Measurements from ENCODE around the gene TBCEL. TPM values are rescaled to one million over a fixed set of nuclear protein-coding genes. Genes with fewer than 3 reads are reported as not detected.

TBCEL gene
- polyA plus RNA-seq, 5 donors, result 22.3 to 37.4 (median 33.2) TPM

- no peak for DNase-seq
Measured at GRCh38 chr11:121058941-121059340, 35.0 kb downstream of the TBCEL start.

DNA sequence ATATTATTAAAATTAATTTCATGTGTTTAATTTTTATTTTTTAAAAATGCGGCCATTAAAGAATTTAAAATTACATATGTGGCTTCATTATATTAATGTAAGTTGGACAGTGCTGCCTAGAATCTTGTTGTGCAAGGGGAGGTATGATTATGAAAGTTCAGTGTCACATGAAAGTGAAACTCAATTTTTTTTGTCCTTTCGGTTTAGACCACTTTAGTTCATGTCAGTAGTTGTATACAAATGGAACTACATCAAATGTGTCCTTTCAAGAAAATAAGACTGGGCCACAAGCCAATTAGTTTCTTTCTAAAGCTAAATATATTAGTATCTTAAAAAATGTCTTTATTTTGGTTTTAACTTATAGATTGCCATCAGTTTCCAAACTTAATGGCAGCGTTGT lies 35.7 kb downstream of the TBCEL start:
- DNase-seq, result no peak

GRCh38 chr11:121063728-121064127 lies 39.8 kb downstream of the TBCEL start:
- DNase-seq, result no peak

GRCh38 chr11:121066623-121067022 lies 42.7 kb downstream of the TBCEL start:
- DNase-seq, result no peak

GRCh38 chr11:121067026-121067425 lies 43.1 kb downstream of the TBCEL start:
- no peak for DNase-seq

- no peak for DNase-seq
Measured at GRCh38 chr11:121067453-121067852, 43.6 kb downstream of the TBCEL start.

GRCh38 chr11:121067962-121068647 lies 44.2 kb downstream of the TBCEL start:
- DNase-seq, result no peak

GRCh38 chr11:121068787-121069186 lies 44.9 kb downstream of the TBCEL start:
- DNase-seq, result no peak

DNA sequence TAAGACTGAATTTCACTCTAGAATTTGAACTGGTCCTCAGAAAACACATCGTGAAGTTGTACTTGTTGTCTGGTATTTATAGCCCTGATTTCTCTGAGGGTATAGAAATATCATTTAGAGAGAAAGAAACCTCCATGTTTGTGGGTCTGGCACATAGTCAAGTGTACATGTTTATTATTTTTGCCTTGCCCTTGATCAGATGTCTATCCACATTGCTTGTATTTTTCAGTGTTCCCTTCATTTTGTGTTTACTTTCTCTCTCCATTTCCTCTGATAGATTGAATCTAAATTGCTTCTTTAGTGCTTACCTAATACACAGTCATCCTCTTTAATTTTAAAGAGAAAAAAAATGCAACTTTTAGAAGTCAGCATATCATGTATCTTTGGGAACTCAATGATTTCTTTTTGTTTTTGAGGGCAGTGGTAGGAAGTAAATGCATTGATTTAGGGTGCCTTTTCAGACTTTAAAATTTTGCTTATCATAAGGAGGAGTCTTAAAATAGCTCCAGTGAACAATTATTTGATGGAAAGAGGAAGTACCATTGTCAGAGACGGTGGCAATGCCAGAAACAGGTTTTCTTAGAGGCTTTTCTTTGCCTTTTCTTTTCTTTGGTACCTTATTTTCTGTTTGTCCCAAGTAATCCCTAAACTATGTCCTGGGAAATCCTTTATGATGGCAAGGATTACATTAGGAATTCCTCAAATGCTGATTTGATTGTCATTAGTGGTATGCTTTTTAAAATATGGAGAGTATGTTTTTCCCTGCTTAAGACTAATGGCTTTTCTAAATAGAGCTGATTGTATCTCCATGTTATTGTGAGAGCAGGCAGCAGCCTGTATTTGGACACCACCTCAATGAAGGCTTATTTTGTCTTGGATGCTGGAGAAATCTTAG lies 47.3 kb downstream of the TBCEL start:
- DNase-seq, result no peak

GRCh38 chr11:121071846-121072450 lies 48.0 kb downstream of the TBCEL start:
- no peak for DNase-seq

DNA sequence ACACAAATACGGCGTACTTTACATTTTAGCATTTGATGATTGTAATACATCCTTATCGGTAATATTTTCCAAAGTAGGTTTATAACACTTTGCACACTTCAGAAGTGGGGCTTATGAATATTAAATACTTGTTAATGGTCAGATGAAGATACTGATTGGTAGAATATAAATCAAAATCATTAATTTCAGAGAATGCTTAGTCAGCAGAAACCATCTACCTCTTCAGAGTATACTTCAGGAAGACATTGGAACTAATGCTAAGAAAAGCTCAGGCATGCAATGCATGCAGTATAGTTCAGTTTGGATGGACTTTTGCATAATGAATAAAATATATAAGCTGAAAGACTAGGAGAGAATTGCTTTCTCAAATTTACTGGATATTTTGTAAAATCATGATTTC lies 57.4 kb downstream of the TBCEL start:
- no peak for DNase-seq

DNA sequence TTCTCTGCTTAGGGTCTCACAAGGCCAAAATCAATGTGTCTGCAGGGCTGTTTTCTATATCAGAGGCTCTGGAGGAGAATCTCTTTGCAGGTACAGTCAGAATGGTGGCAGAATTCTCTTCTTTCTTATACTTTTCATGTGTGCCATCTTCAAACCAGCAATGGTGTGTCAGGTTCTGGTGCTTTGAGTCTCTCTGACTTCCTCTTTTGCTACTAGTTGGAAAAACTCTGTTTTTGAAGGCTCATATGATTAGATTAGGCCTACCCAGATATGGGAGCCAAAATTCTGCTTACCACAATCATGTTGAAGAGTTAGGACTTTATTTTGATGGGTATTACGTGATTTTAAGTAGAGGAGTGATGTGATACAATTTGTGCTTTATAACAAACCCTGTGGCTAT lies 58.3 kb downstream of the TBCEL start:
- no peak for DNase-seq

DNA sequence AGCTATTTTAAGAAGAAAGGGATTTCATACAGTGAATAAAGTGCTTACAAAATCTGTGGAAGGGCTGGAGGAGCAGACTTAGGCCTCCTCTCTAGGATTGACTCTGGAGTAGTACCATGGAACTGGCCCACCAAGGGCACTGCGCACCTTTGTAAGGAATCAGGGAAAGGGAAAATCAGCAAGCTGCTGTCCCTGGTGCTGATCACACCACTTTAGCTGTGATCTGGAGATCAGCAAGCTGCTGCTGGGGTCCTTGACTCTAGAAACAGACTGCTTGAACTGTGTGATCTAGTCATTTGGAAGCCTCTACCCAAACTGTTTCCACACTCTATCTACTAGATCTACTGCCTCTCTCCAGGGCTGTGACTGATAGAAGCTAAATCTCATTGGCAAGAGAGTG lies 58.8 kb downstream of the TBCEL start:
- DNase-seq, result no peak

DNA sequence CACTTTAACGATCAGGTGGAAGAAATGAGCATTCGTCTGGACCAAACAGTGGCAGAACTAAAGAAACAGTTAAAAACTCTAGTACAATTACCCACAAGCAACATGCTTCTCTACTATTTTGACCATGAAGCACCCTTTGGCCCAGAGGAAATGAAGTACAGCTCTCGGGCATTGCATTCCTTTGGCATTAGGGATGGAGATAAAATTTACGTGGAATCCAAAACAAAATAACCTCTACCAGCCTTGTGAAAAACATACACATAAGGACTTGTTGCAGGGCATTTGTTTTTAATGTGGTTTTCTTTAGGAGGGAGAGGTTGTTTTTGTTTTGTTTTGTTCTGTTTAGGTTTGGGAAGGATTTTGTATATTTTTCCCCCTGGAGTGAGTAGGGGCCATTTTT lies 63.0 kb downstream of the TBCEL start:
- DNase-seq, result no peak

GRCh38 chr11:121089566-121089965 lies 65.7 kb downstream of the TBCEL start:
- no peak for DNase-seq

DNA sequence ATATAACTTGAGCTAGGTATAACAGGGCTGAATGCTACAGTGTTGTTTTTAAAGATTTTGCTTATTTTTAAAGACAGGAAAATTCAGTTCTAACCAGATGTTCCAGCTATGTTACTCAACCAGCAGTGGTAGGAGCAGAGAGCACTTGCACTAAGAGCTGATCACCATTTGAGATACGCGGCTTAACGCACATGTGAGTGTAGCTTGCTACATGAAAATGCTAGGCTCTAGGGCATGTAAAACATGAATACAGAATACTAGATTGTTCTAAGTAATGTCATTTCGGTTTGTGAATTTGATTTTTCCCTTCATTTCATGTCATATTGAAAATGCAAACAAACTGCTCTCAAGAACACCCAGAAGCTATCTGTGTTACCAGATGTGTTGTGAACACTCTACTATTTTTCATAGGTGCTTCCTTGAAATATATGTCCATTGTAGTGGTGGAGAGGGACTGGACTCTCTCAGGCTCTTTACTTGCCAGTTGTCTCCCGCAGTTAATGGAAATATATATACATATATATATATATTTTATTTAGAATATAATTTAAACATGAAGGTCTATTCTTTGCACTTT lies 66.3 kb downstream of the TBCEL start:
- no peak for DNase-seq

- no peak for DNase-seq
Measured at GRCh38 chr11:121091492-121092152, 67.7 kb downstream of the TBCEL start.

GRCh38 chr11:121095561-121095960 lies 71.7 kb downstream of the TBCEL start:
- no peak for DNase-seq

DNA sequence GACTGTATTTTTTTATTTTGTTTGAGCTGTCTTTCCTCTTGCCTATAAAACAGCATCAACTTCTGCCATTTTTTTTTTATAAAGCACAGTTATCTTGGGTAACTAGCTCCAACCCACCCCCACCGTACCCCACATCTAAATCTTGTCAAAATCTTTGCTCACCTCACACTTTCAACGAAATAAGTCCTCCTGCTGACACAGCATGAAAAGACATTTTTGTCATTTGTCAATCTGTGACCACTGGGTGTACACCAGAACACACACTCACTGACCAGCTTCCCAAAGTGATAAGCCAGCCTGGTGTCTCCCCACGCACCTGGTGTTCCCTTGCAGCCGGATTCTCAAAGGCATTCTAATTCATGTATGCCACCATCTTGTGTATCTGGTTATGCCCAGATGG lies 75.5 kb downstream of the TBCEL start:
- no peak for DNase-seq

- no peak for DNase-seq
Measured at GRCh38 chr11:121099885-121100284, 76.0 kb downstream of the TBCEL start.

- no peak for DNase-seq
Measured at GRCh38 chr11:121100943-121101342, 77.0 kb downstream of the TBCEL start, which contains the start of gene TECTA. Gene TECTA (plus strand): TSS chr11:121101243. CDS start chr11:121102666, 1,423 bp downstream.

GRCh38 chr11:121104312-121104762 lies 80.4 kb downstream of the TBCEL start:
- DNase-seq, result no peak

Measured in right lung (tissue), 5 donors.